PC-3 (cell line): ENCODE results near the gene CHD3.

Experiments
- EZH2 ChIP-seq: fragments of 300-600 bp; sonication (generic); IDR thresholded peaks from one replicate; pipeline ENCODE4 v1.6.1; 2017; ENCODE audit warnings: antibody characterized with exemption, mild to moderate bottlenecking, low read length; ENCODE audit not compliant: unreplicated experiment
- EZH2phosphoT487 ChIP-seq: fragments of 300-600 bp; sonication (generic); IDR thresholded peaks from 2 replicates; pipeline ENCODE4 v1.6.1; 2018; ENCODE audit warnings: mild to moderate bottlenecking, antibody characterized with exemption, low read length, borderline replicate concordance
- TF ChIP-seq, protein P1 (sequence below): fragments of 300-600 bp; sonication (generic); conservative IDR thresholded peaks from 2 replicates; pipeline ENCODE4 v1.5.1; 2017; ENCODE audit warnings: antibody characterized with exemption, low read depth, mild to moderate bottlenecking, low read length

DNA sequence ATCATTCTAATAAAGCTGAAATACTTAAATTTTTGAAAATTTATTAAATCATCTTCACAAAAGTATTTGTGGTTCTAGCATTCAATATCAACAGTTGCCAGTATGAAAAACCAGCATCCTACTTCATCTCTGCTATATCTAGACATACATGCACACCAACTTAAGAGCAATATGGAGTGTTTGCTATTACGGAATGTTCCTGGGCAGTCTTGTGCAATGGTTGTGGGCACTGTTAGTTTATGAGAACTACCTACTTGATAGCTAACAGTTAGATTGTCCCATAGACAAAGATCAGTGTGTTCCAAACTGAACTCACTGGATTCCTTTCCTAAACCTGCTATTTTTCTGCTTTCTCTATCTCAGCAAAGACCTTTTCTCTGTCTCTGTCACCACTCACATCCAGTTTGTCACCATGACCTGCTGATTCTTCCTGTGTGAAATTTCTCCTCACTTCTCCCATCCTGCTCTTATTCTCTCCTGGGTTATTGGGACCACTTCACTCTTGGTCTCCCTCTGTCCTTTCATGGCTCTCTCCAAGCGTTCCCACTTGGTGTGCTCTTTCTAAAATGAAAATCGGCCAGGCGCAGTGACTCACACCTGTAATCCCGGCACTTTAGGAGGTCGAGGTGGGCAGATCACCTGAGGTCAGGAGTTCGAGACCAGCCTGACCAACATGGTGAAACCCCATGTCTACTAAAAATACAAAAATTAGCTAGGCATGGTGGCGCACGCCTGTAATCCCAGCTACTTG is 71.1 kb downstream of the CHD3 start:
- TF ChIP-seq, protein P1, sequence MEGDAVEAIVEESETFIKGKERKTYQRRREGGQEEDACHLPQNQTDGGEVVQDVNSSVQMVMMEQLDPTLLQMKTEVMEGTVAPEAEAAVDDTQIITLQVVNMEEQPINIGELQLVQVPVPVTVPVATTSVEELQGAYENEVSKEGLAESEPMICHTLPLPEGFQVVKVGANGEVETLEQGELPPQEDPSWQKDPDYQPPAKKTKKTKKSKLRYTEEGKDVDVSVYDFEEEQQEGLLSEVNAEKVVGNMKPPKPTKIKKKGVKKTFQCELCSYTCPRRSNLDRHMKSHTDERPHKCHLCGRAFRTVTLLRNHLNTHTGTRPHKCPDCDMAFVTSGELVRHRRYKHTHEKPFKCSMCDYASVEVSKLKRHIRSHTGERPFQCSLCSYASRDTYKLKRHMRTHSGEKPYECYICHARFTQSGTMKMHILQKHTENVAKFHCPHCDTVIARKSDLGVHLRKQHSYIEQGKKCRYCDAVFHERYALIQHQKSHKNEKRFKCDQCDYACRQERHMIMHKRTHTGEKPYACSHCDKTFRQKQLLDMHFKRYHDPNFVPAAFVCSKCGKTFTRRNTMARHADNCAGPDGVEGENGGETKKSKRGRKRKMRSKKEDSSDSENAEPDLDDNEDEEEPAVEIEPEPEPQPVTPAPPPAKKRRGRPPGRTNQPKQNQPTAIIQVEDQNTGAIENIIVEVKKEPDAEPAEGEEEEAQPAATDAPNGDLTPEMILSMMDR = no peak
- TF ChIP-seq EZH2 = no peak
- no peak for TF ChIP-seq EZH2phosphoT487
